Activated CD4-positive, alpha-beta T cell treated with anti-CD3 and anti-CD28 coated beads, Interleukin-2, amount 50 U/mL, for 48 hours (primary cell): ENCODE measurements around the gene PTPRK.

Experiments
- DNase-seq, 2 experiments: peaks; one replicate each; pipeline ENCODE4 v3.0.0-alpha.2; 2020

PTPRK gene

GRCh38 chr6:128124713-128125112 is 395.7 kb downstream of the PTPRK start:
- DNase-seq = peak; percentile 4 to 16

GRCh38 chr6:128121610-128122009 is 398.8 kb downstream of the PTPRK start:
- no peak for DNase-seq

GRCh38 chr6:128121190-128121589 is 399.2 kb downstream of the PTPRK start:
- DNase-seq = no peak

- no peak for DNase-seq
These were observed 402.0 kb downstream of the PTPRK start for GRCh38 chr6:128118401-128118800.

- DNase-seq = no peak
These were observed 402.5 kb downstream of the PTPRK start for GRCh38 chr6:128117916-128118315.

- DNase-seq = no peak
These were observed 406.2 kb downstream of the PTPRK start for GRCh38 chr6:128114164-128114563.

GRCh38 chr6:128112494-128112893 is 407.9 kb downstream of the PTPRK start:
- DNase-seq = no peak

- DNase-seq = no peak
These were observed 409.3 kb downstream of the PTPRK start for GRCh38 chr6:128111096-128111495.

GRCh38 chr6:128107682-128108081 is 412.7 kb downstream of the PTPRK start:
- no peak for DNase-seq

- DNase-seq = no peak
These were observed 420.7 kb downstream of the PTPRK start for GRCh38 chr6:128099571-128100197.

- no peak for DNase-seq
These were observed 422.3 kb downstream of the PTPRK start for GRCh38 chr6:128098000-128098581.

- DNase-seq = no peak
These were observed 423.4 kb downstream of the PTPRK start for GRCh38 chr6:128097009-128097408.

- DNase-seq = no peak
These were observed 425.0 kb downstream of the PTPRK start for GRCh38 chr6:128095362-128095761.

- DNase-seq = no peak
These were observed 441.4 kb downstream of the PTPRK start for GRCh38 chr6:128079021-128079420.

- no peak for DNase-seq
These were observed 442.1 kb downstream of the PTPRK start for GRCh38 chr6:128078276-128078675.

- DNase-seq = no peak
These were observed 443.6 kb downstream of the PTPRK start for GRCh38 chr6:128076843-128077242.

GRCh38 chr6:128074567-128074966 is 445.8 kb downstream of the PTPRK start:
- DNase-seq = no peak

GRCh38 chr6:128073389-128073788 is 447.0 kb downstream of the PTPRK start:
- no peak for DNase-seq

GRCh38 chr6:128071212-128071611 is 449.2 kb downstream of the PTPRK start:
- no peak for DNase-seq

- no peak for DNase-seq
These were observed 450.0 kb downstream of the PTPRK start for GRCh38 chr6:128070406-128070805.

- no peak for DNase-seq
These were observed 451.2 kb downstream of the PTPRK start for GRCh38 chr6:128069188-128069587.

- DNase-seq = no peak
These were observed 452.3 kb downstream of the PTPRK start for GRCh38 chr6:128068119-128068479.

- DNase-seq = no peak
These were observed 452.8 kb downstream of the PTPRK start for GRCh38 chr6:128067446-128068118.

- no peak for DNase-seq
These were observed 455.3 kb downstream of the PTPRK start for GRCh38 chr6:128065072-128065471.

- DNase-seq = no peak
These were observed 455.9 kb downstream of the PTPRK start for GRCh38 chr6:128064540-128064895.
